Measurements from ENCODE around the gene PLS1. TPM values are rescaled to one million over a fixed set of nuclear protein-coding genes. Genes with fewer than 3 reads are reported as not detected.

The PLS1 gene
- total and polyA plus RNA-seq, 8 donors, result 11.4 to 40.4 (median 17.4) TPM

GRCh38 chr3:142652826-142653292, 56.7 kb downstream of the PLS1 start:
- H3K9me3 ChIP-seq, result no peaks in the 10 kb centered on the region
- H3K27me3 ChIP-seq, result no peaks in the 10 kb centered on the region
- H3K36me3 ChIP-seq, result no peaks in the 10 kb centered on the region
- TF ChIP-seq, protein P1, sequence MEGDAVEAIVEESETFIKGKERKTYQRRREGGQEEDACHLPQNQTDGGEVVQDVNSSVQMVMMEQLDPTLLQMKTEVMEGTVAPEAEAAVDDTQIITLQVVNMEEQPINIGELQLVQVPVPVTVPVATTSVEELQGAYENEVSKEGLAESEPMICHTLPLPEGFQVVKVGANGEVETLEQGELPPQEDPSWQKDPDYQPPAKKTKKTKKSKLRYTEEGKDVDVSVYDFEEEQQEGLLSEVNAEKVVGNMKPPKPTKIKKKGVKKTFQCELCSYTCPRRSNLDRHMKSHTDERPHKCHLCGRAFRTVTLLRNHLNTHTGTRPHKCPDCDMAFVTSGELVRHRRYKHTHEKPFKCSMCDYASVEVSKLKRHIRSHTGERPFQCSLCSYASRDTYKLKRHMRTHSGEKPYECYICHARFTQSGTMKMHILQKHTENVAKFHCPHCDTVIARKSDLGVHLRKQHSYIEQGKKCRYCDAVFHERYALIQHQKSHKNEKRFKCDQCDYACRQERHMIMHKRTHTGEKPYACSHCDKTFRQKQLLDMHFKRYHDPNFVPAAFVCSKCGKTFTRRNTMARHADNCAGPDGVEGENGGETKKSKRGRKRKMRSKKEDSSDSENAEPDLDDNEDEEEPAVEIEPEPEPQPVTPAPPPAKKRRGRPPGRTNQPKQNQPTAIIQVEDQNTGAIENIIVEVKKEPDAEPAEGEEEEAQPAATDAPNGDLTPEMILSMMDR (IDR thresholded peaks at IDR 0.05), result no peak
- ATAC-seq (no peak), DNase-seq (no peak)
- intact Hi-C loops (cut with DNase I), result no loop called here
- no peak overlapping the region for H3K27ac ChIP-seq
- H3K4me3 ChIP-seq, result no peak overlapping the region
- H3K4me1 ChIP-seq, result no peaks in the 10 kb centered on the region

- TF ChIP-seq, protein P1 (IDR thresholded peaks at IDR 0.05), result no peak
- H3K9me3 ChIP-seq, result no peaks in the 10 kb centered on the region
- H3K4me1 ChIP-seq, result no peaks in the 10 kb centered on the region
- no peak overlapping the region for H3K4me3 ChIP-seq
- intact Hi-C loops (cut with DNase I), result no loop called here
- no peaks in the 10 kb centered on the region for H3K27me3 ChIP-seq
- H3K36me3 ChIP-seq, result no peaks in the 10 kb centered on the region
- DNase-seq (no peak), ATAC-seq (no peak)
- H3K27ac ChIP-seq, result no peak overlapping the region
Measured at GRCh38 chr3:142656575-142656974, 60.4 kb downstream of the PLS1 start.

DNA sequence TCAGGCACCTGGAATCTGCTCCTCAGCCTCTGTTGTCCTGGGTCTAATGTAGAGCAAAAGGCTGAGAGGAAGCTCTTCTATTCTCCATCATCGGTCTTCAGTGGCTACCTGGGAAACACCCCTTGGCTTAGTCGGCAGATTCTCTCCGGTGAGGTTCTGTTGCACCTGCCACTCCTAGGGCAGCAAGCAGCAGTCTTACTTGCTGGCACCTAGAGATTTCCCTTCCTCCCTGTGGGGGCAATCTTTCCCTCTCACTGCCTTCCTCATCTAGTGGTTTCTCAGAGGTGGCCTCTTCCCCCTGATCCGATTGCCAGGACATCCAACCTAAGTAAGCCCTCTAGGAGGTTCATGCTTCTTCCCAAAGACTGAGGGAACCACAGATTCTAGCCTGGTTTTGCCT, 60.8 kb downstream of the PLS1 start:
- DNase-seq, result no peak
- Histone ChIP-seq H3K9me3 (no peaks in the 10 kb centered on the region), H3K27ac (no peak overlapping the region), H3K36me3 (no peaks in the 10 kb centered on the region), H3K4me3 (no peak overlapping the region), H3K4me1 (no peaks in the 10 kb centered on the region), H3K27me3 (no peaks in the 10 kb centered on the region)
- intact Hi-C loops (cut with DNase I), result no loop called here
- TF ChIP-seq, protein P1 (IDR thresholded peaks at IDR 0.05), result no peak
- no peak for ATAC-seq

DNA sequence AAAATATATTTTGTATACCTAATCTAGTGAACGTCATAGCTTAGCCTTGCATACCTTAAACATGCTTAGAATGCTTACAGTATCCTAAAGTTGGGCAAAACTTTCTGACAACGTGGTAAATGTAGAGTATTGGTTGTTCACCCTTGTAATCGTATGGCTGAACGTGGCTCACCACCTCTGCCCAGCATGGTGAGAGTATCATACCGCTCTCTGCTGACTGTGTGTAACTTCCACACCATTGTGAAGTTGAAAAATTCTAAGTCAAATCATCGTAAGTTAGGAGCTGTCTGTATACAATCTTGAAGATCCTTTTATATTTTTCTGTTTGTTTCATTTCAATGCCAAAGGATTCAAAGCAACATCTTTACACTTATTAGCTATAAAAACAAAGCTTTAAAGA, 64.2 kb downstream of the PLS1 start:
- Histone ChIP-seq H3K27me3 (no peaks in the 10 kb centered on the region), H3K4me1 (no peaks in the 10 kb centered on the region), H3K27ac (no peak overlapping the region), H3K36me3 (no peaks in the 10 kb centered on the region), H3K4me3 (no peak overlapping the region), H3K9me3 (no peaks in the 10 kb centered on the region)
- ATAC-seq (no peak), DNase-seq (no peak)
- intact Hi-C loops (cut with DNase I), result no loop called here
- TF ChIP-seq, protein P1 (IDR thresholded peaks at IDR 0.05), result no peak

DNA sequence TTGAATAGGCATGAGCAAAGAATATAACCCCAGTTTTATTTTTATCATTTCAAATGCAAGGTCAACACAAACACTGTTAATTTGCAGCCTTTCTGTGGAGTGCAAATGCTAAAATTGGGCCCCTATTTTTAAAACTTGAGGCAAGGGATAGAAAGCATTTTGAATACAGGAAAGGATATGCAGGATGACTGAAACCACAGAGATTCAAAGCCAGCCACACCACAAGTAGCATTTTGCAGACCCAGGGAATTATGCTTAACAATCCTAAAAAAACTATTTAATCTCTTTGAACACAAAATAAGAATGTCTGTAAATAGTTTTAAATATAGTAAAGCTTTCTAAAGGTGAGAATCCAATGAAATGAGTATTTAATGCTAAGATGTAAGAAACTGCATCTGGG, 64.7 kb downstream of the PLS1 start:
- intact Hi-C loops (cut with DNase I), result no loop called here
- no peaks in the 10 kb centered on the region for H3K36me3 ChIP-seq
- no peaks in the 10 kb centered on the region for H3K9me3 ChIP-seq
- H3K4me3 ChIP-seq, result no peak overlapping the region
- H3K27me3 ChIP-seq, result no peaks in the 10 kb centered on the region
- H3K4me1 ChIP-seq, result no peaks in the 10 kb centered on the region
- H3K27ac ChIP-seq, result no peak overlapping the region
- no peak for DNase-seq
- ATAC-seq, result no peak
- TF ChIP-seq, protein P1 (IDR thresholded peaks at IDR 0.05), result no peak
